Endothelial cell of hepatic sinusoid (primary cell): Measurements from ENCODE around the gene CAMSAP2.

Source experiments
- in situ Hi-C: cut with HindIII; loops from 2 replicates; pipeline ENCODE4 v1.10.0; 2017; ENCODE audit warnings: low sequenced_read_pairs

The CAMSAP2 gene

GRCh38 chr1:200738327-200738948, at the start of gene CAMSAP2:
Gene CAMSAP2, plus strand, starts transcription at chr1:200738893. Its CDS starts 935 bp downstream, at chr1:200739828.
- in situ Hi-C loops = loop anchor here (10.0 kb wide), 1 partner anchor 74 kb away; the partner anchor contains the start of gene DDX59

- in situ Hi-C loops = no loop called here
Observed at GRCh38 chr1:200692316-200692715, 46.4 kb upstream of the CAMSAP2 start.

- in situ Hi-C loops = no loop called here
Observed at GRCh38 chr1:200693327-200693726, 45.4 kb upstream of the CAMSAP2 start.

- in situ Hi-C loops = no loop called here
Observed at GRCh38 chr1:200694738-200695137, 44.0 kb upstream of the CAMSAP2 start.

GRCh38 chr1:200699871-200700270, 38.8 kb upstream of the CAMSAP2 start:
- in situ Hi-C loops = no loop called here

- in situ Hi-C loops = no loop called here
Observed at GRCh38 chr1:200704986-200705500, 33.6 kb upstream of the CAMSAP2 start.

- in situ Hi-C loops = no loop called here
Observed at GRCh38 chr1:200706111-200706814, 32.4 kb upstream of the CAMSAP2 start.

GRCh38 chr1:200707116-200707515, 31.6 kb upstream of the CAMSAP2 start:
- in situ Hi-C loops = no loop called here

- in situ Hi-C loops = no loop called here
Observed at GRCh38 chr1:200708161-200708560, 30.5 kb upstream of the CAMSAP2 start.

- in situ Hi-C loops = no loop called here
Observed at GRCh38 chr1:200708769-200709168, 29.9 kb upstream of the CAMSAP2 start.

- in situ Hi-C loops = no loop called here
Observed at GRCh38 chr1:200710166-200710565, 28.5 kb upstream of the CAMSAP2 start.

GRCh38 chr1:200714504-200715187, 24.0 kb upstream of the CAMSAP2 start:
- in situ Hi-C loops = loop anchor here (5.0 kb wide), 2 partner anchors 37 to 113 kb away; no protein-coding TSS in a partner anchor

GRCh38 chr1:200720199-200720598, 18.5 kb upstream of the CAMSAP2 start:
- in situ Hi-C loops = no loop called here

- in situ Hi-C loops = no loop called here
Observed at GRCh38 chr1:200724064-200724463, 14.6 kb upstream of the CAMSAP2 start.

- in situ Hi-C loops = no loop called here
Observed at GRCh38 chr1:200727257-200727656, 11.4 kb upstream of the CAMSAP2 start.

- in situ Hi-C loops = loop anchor here (10.0 kb wide), 1 partner anchor 65 kb away; the partner anchor contains the start of gene DDX59
Observed at GRCh38 chr1:200729863-200730262, 8.8 kb upstream of the CAMSAP2 start.

GRCh38 chr1:200731654-200732332, 6.9 kb upstream of the CAMSAP2 start:
- in situ Hi-C loops = loop anchor here (10.0 kb wide), 1 partner anchor 67 kb away; the partner anchor contains the start of gene DDX59

- in situ Hi-C loops = loop anchor here (10.0 kb wide), 1 partner anchor 68 kb away; the partner anchor contains the start of gene DDX59
Observed at GRCh38 chr1:200732438-200732837, 6.3 kb upstream of the CAMSAP2 start.

- in situ Hi-C loops = loop anchor here (10.0 kb wide), 1 partner anchor 69 kb away; the partner anchor contains the start of gene DDX59
Observed at GRCh38 chr1:200733907-200734306, 4.8 kb upstream of the CAMSAP2 start.

GRCh38 chr1:200737647-200738291, 924 bp upstream of the CAMSAP2 start:
- in situ Hi-C loops = loop anchor here (10.0 kb wide), 1 partner anchor 73 kb away; the partner anchor contains the start of gene DDX59
